Activated CD8-positive, alpha-beta T cell treated with anti-CD3 and anti-CD28 coated beads for 36 hours (primary cell): ENCODE results near the gene ANKRD34B. TPM values are rescaled to one million over a fixed set of nuclear protein-coding genes. Genes with fewer than 3 reads are reported as not detected.

ENCODE experiments used
- ATAC-seq: fragments of 200-7000 bp; cut with Tn5 transposase; one replicate; pipeline ENCODE4 v1.10.0; 2021; ENCODE audit warnings: mild to moderate bottlenecking, moderate library complexity
- CTCF ChIA-PET: fragments of 350-600 bp; sonication (Branson Sonifier 250); formaldehyde crosslinking; loops from one replicate; lab custom pipeline; 2021; ENCODE audit warnings: antibody characterized with exemption; lab: Charles Lee
- POLR2A ChIA-PET: fragments of 350-600 bp; sonication (Branson Sonifier 250); formaldehyde crosslinking; loops from one replicate; lab custom pipeline; 2021; ENCODE audit warnings: antibody characterized with exemption; lab: Charles Lee
- DNase-seq: peaks from one replicate; pipeline ENCODE4 v3.0.0-alpha.2; 2020
- H3K27ac Mint-ChIP-seq: one replicate; pipeline ENCODE4 v1.8.0; 2021; ENCODE audit warnings: mild to moderate bottlenecking, mixed read lengths
- H3K27me3 Mint-ChIP-seq: one replicate; pipeline ENCODE4 v1.8.0; 2021; ENCODE audit warnings: mixed read lengths
- H3K36me3 Mint-ChIP-seq: one replicate; pipeline ENCODE4 v1.8.0; 2021; ENCODE audit warnings: low read depth, mixed read lengths
- H3K4me1 Mint-ChIP-seq: one replicate; pipeline ENCODE4 v1.8.0; 2021; ENCODE audit warnings: low read depth, mixed read lengths
- H3K4me3 Mint-ChIP-seq: one replicate; pipeline ENCODE4 v1.8.0; 2021; ENCODE audit warnings: mild to moderate bottlenecking, moderate library complexity, mixed read lengths
- H3K9me3 Mint-ChIP-seq: one replicate; pipeline ENCODE4 v1.8.0; 2021; ENCODE audit warnings: mixed read lengths
- intact Hi-C: fragments of 100-400 bp; cut with micrococcal nuclease; formaldehyde crosslinking; loops from one replicate; pipeline ENCODE4 v1.10.0; 2022
- total RNA-seq, 2 experiments: library from RNA; stranded (reverse); gene quantifications; one replicate each; pipeline ENCODE4 v1.2.3, GENCODE V29; 2021
- TF ChIP-seq, protein P1 (sequence below): fragments of 200-600 bp; IDR thresholded peaks from one replicate; pipeline ENCODE4 v1.8.0; 2022; ENCODE audit warnings: antibody characterized with exemption, mild to moderate bottlenecking

The ANKRD34B gene
- total RNA-seq, 2 experiments from 2014 or later: not detected

- CTCF ChIA-PET: no interaction called here
- Mint-ChIP-seq H3K27me3 (no peaks in the 10 kb centered on the region), H3K9me3 (no peaks in the 10 kb centered on the region), H3K4me1 (peaks cover 14% of the 10 kb centered on the region), H3K27ac (no peak overlapping the region), H3K4me3 (no peak overlapping the region), H3K36me3 (no peaks in the 10 kb centered on the region)
- DNase-seq (no peak), ATAC-seq (no peak)
- POLR2A ChIA-PET: interaction anchor here (0.8 kb wide), 1 partner anchor 17 kb away, joined by 3 read pairs; no protein-coding TSS in a partner anchor
- intact Hi-C loops: no loop called here
- TF ChIP-seq, protein P1, sequence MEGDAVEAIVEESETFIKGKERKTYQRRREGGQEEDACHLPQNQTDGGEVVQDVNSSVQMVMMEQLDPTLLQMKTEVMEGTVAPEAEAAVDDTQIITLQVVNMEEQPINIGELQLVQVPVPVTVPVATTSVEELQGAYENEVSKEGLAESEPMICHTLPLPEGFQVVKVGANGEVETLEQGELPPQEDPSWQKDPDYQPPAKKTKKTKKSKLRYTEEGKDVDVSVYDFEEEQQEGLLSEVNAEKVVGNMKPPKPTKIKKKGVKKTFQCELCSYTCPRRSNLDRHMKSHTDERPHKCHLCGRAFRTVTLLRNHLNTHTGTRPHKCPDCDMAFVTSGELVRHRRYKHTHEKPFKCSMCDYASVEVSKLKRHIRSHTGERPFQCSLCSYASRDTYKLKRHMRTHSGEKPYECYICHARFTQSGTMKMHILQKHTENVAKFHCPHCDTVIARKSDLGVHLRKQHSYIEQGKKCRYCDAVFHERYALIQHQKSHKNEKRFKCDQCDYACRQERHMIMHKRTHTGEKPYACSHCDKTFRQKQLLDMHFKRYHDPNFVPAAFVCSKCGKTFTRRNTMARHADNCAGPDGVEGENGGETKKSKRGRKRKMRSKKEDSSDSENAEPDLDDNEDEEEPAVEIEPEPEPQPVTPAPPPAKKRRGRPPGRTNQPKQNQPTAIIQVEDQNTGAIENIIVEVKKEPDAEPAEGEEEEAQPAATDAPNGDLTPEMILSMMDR: no peak
Measured at GRCh38 chr5:80540691-80541090, 29.4 kb downstream of the ANKRD34B start.

DNA sequence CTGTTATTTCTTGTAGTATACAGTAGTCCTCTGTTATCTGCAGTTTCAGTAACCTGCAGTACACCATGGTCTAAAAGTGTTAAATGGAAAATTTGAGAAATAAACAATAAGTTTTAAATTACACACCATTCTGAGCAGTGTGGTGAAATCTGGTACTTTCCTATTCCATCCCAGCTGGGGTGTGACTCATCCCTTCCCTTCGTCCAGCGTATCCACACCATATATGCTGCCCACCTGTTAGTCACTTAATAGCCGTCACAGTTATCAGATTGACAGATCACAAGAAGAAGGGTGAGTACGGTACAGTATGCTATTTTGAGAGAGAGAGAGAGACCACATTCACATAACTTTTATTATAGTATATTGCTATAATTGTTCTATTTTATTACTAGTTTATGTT, 53.3 kb downstream of the ANKRD34B start:
- ChIA-PET CTCF (no interaction called here), POLR2A (no interaction called here)
- H3K4me1 Mint-ChIP-seq: peaks cover 6% of the 10 kb centered on the region
- no peaks in the 10 kb centered on the region for H3K27me3 Mint-ChIP-seq
- peak; percentile 71 for DNase-seq
- peak; percentile 96 for ATAC-seq
- intact Hi-C loops: no loop called here
- no peak overlapping the region for H3K27ac Mint-ChIP-seq
- TF ChIP-seq, protein P1: no peak
- no peaks in the 10 kb centered on the region for H3K36me3 Mint-ChIP-seq
- H3K9me3 Mint-ChIP-seq: no peaks in the 10 kb centered on the region
- no peak overlapping the region for H3K4me3 Mint-ChIP-seq

DNA sequence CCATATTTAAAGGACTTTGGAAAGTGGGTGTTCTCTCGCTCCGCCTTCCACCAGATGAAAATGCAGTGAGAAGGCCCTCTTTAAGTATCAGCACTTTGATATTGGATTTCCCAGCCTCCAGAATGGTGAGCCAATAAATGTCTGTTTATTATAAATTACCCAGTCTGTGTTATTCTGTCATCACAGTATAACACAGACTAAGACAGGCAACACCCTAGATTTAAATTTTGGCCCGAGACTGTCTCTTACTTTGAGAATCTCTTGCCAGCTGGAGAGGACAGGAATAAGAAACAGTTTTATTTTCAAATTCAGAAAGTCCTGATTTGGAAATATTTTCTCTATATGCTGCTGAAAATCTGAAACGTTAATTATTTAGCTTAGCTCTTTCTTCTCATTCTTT, 60.7 kb downstream of the ANKRD34B start:
- no peaks in the 10 kb centered on the region for H3K4me1 Mint-ChIP-seq
- DNase-seq (no peak), ATAC-seq (no peak)
- TF ChIP-seq, protein P1: no peak
- intact Hi-C loops: no loop called here
- H3K27me3 Mint-ChIP-seq: no peaks in the 10 kb centered on the region
- H3K27ac Mint-ChIP-seq: no peak overlapping the region
- no peaks in the 10 kb centered on the region for H3K9me3 Mint-ChIP-seq
- no peaks in the 10 kb centered on the region for H3K36me3 Mint-ChIP-seq
- ChIA-PET POLR2A (no interaction called here), CTCF (no interaction called here)
- no peak overlapping the region for H3K4me3 Mint-ChIP-seq

- intact Hi-C loops: no loop called here
- no peak overlapping the region for H3K4me3 Mint-ChIP-seq
- DNase-seq (no peak), ATAC-seq (no peak)
- TF ChIP-seq, protein P1: no peak
- ChIA-PET CTCF (no interaction called here), POLR2A (no interaction called here)
- H3K4me1 Mint-ChIP-seq: no peaks in the 10 kb centered on the region
- no peaks in the 10 kb centered on the region for H3K27me3 Mint-ChIP-seq
- H3K27ac Mint-ChIP-seq: no peak overlapping the region
- no peaks in the 10 kb centered on the region for H3K36me3 Mint-ChIP-seq
- no peaks in the 10 kb centered on the region for H3K9me3 Mint-ChIP-seq
Measured at GRCh38 chr5:80508844-80509243, 61.2 kb downstream of the ANKRD34B start.

- no peak for DNase-seq
- TF ChIP-seq, protein P1: no peak
- H3K27me3 Mint-ChIP-seq: no peaks in the 10 kb centered on the region
- CTCF ChIA-PET: no interaction called here
- no peaks in the 10 kb centered on the region for H3K4me1 Mint-ChIP-seq
- POLR2A ChIA-PET: no interaction called here
- no peak for ATAC-seq
- no peaks in the 10 kb centered on the region for H3K9me3 Mint-ChIP-seq
- H3K36me3 Mint-ChIP-seq: no peaks in the 10 kb centered on the region
- no peak overlapping the region for H3K4me3 Mint-ChIP-seq
- intact Hi-C loops: no loop called here
- H3K27ac Mint-ChIP-seq: no peak overlapping the region
Measured at GRCh38 chr5:80507663-80508062, 62.4 kb downstream of the ANKRD34B start.

Other genes with a start within 250 kb of the ANKRD34B start
- gene ZFYVE16, start 162.2 kb downstream of the ANKRD34B start, total RNA-seq: 1 to 10 TPM; 5.9 to 6.7 TPM
- gene FAM151B, start 82.2 kb downstream of the ANKRD34B start, total RNA-seq: under 1 TPM in 1 of 2 experiments, not detected in 1; 0.25 TPM
- gene MSH3, start 84.4 kb upstream of the ANKRD34B start, total RNA-seq: 10 to 100 TPM; 23.0 to 23.4 TPM
- gene DHFR, start 84.7 kb upstream of the ANKRD34B start, total RNA-seq: 100 to 1,000 TPM; 107 to 109 TPM